ENCODE data around the gene EPG5. TPM values are rescaled to one million over a fixed set of nuclear protein-coding genes. Genes with fewer than 3 reads are reported as not detected.
"Not testable (repeated sequence)": the region's sequence is repeated elsewhere in the genome, so short reads cannot be mapped to it uniquely, and the experiment has no call there.

Gene EPG5
- total RNA-seq, 1 donor from 2014 or later = 33.3 TPM

- DNase-seq (ENCODE audit: low read depth) = no peak
Observed at GRCh38 chr18:45838302-45839070, 128.6 kb downstream of the EPG5 start.

GRCh38 chr18:45837283-45838070 is 129.7 kb downstream of the EPG5 start:
- DNase-seq (ENCODE audit: low read depth) = no peak

- DNase-seq (ENCODE audit: low read depth) = no peak
Observed at GRCh38 chr18:45836242-45837205, 130.6 kb downstream of the EPG5 start.

GRCh38 chr18:45835057-45835636 is 132.0 kb downstream of the EPG5 start:
- no peak for DNase-seq (ENCODE audit: low read depth)

GRCh38 chr18:45834306-45834705 is 132.8 kb downstream of the EPG5 start:
- DNase-seq (ENCODE audit: low read depth) = no peak

GRCh38 chr18:45833846-45834245 is 133.3 kb downstream of the EPG5 start:
- no peak for DNase-seq (ENCODE audit: low read depth)

- no peak for DNase-seq (ENCODE audit: low read depth)
Observed at GRCh38 chr18:45830917-45831316, 136.2 kb downstream of the EPG5 start.

GRCh38 chr18:45829855-45830254 is 137.3 kb downstream of the EPG5 start:
- DNase-seq (ENCODE audit: low read depth) = no peak

GRCh38 chr18:45828917-45829811 is 138.0 kb downstream of the EPG5 start:
- no peak for DNase-seq (ENCODE audit: low read depth)

- DNase-seq (ENCODE audit: low read depth) = peak; percentile 34
Observed at GRCh38 chr18:45826716-45827115, 140.4 kb downstream of the EPG5 start.

- DNase-seq (ENCODE audit: low read depth) = no peak
Observed at GRCh38 chr18:45826084-45826483, 141.0 kb downstream of the EPG5 start.

- DNase-seq (ENCODE audit: low read depth) = no peak
Observed at GRCh38 chr18:45825258-45826044, 141.7 kb downstream of the EPG5 start, which contains the start of gene SIGLEC15. Gene SIGLEC15 (plus strand): TSS chr18:45825675. CDS start chr18:45825729, 54 bp downstream.

GRCh38 chr18:45821711-45822110 is 145.4 kb downstream of the EPG5 start:
- DNase-seq (ENCODE audit: low read depth) = no peak

GRCh38 chr18:45821026-45821425 is 146.1 kb downstream of the EPG5 start:
- no peak for DNase-seq (ENCODE audit: low read depth)

- DNase-seq (ENCODE audit: low read depth) = no peak
Observed at GRCh38 chr18:45820106-45820745, 146.9 kb downstream of the EPG5 start.

GRCh38 chr18:45818765-45819164 is 148.4 kb downstream of the EPG5 start:
- DNase-seq (ENCODE audit: low read depth) = peak; percentile 48

- DNase-seq (ENCODE audit: low read depth) = no peak
Observed at GRCh38 chr18:45817543-45817942, 149.6 kb downstream of the EPG5 start.

- DNase-seq (ENCODE audit: low read depth) = not testable (repeated sequence)
Observed at GRCh38 chr18:45814733-45815132, 152.4 kb downstream of the EPG5 start.
